ENCODE measurements around the gene NFYA. TPM values are rescaled to one million over a fixed set of nuclear protein-coding genes. Genes with fewer than 3 reads are reported as not detected.
A peak's percentile ranks its signal among the peaks of the same experiment; 100 is the strongest.
"Not testable (repeated sequence)": the region's sequence is repeated elsewhere in the genome, so short reads cannot be mapped to it uniquely, and the experiment has no call there.

The NFYA gene
- total RNA-seq, 1 donor from 2014 or later, result 47.9 TPM

- Mint-ChIP-seq H3K36me3 (peaks cover 32% of the 10 kb centered on the region), H3K4me1 (no peaks in the 10 kb centered on the region), H3K9me3 (no peaks in the 10 kb centered on the region), H3K4me3 (no peak overlapping the region), H3K27ac (no peak overlapping the region), H3K27me3 (ENCODE audit: insufficient read depth, low read depth) (no peaks in the 10 kb centered on the region)
- no peak overlapping the region for H3K4me3 ChIP-seq
- H3K27me3 ChIP-seq, result no peaks in the 10 kb centered on the region
- no peaks in the 10 kb centered on the region for H3K79me2 ChIP-seq (ENCODE audit: low read depth)
- DNase-seq (ENCODE audit: low spot score), result peak; percentile 57
- H3F3A ChIP-seq (ENCODE audit: low read depth), result peaks cover 16% of the 10 kb centered on the region
- H3K9ac ChIP-seq, result no peak overlapping the region
- no peak overlapping the region for H3K27ac ChIP-seq
- no peaks in the 10 kb centered on the region for H3K9me3 ChIP-seq (ENCODE audit: low read depth)
- no peaks in the 10 kb centered on the region for H3K4me1 ChIP-seq
- no peak overlapping the region for H3K4me2 ChIP-seq
- H4K20me1 ChIP-seq (ENCODE audit: low read depth), result peaks cover 3% of the 10 kb centered on the region
- H2AFZ ChIP-seq (replicated peaks), result no peak overlapping the region
- H3K36me3 ChIP-seq, result peaks cover 21% of the 10 kb centered on the region
- TF ChIP-seq EZH2 (IDR thresholded peaks at IDR 0.05) (no peak), CTCF (IDR thresholded peaks at IDR 0.05) (no peak), EZH2phosphoT487 (IDR thresholded peaks at IDR 0.05) (no peak)
These were observed 28.1 kb downstream of the NFYA start for GRCh38 chr6:41100871-41101287.

DNA sequence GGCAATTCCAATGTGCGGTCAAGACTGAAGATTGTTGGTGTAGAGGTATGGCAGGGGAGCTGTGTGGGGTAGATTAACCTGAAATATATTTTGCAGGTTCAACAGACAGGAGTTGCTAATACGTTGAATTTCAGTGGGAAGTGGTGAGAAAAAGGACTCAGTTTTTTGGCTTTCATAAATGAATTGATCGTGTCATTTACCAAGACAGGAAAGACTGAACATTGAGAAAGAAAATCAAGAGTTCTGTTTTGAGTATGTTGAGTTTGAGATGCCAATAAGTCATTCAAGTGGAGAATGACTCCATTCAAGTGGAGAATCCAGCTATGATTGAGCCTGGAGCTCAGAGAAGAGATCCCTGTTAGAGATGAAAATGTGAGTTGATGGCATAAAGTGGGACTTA is 31.1 kb downstream of the NFYA start:
- no peak for DNase-seq (ENCODE audit: low spot score)
- H3K27ac Mint-ChIP-seq, result no peak overlapping the region
- H3K9me3 Mint-ChIP-seq, result no peaks in the 10 kb centered on the region
- H3K27me3 Mint-ChIP-seq (ENCODE audit: insufficient read depth, low read depth), result no peaks in the 10 kb centered on the region
- Histone ChIP-seq H3K4me3 (no peak overlapping the region), H3K27me3 (no peaks in the 10 kb centered on the region), H4K20me1 (ENCODE audit: low read depth) (peaks cover under 1% of the 10 kb centered on the region), H3K27ac (no peak overlapping the region), H3K4me2 (no peak overlapping the region), H3K4me1 (no peaks in the 10 kb centered on the region), H3F3A (ENCODE audit: low read depth) (peaks cover 16% of the 10 kb centered on the region), H2AFZ (replicated peaks) (no peak overlapping the region), H3K36me3 (peaks cover 13% of the 10 kb centered on the region), H3K9ac (no peak overlapping the region), H3K79me2 (ENCODE audit: low read depth) (no peaks in the 10 kb centered on the region), H3K9me3 (ENCODE audit: low read depth) (no peaks in the 10 kb centered on the region)
- TF ChIP-seq EZH2 (IDR thresholded peaks at IDR 0.05), result no peak
- no peak for TF ChIP-seq CTCF (IDR thresholded peaks at IDR 0.05)
- TF ChIP-seq EZH2phosphoT487 (IDR thresholded peaks at IDR 0.05), result no peak
- peaks cover 12% of the 10 kb centered on the region for H3K36me3 Mint-ChIP-seq
- no peaks in the 10 kb centered on the region for H3K4me1 Mint-ChIP-seq
- H3K4me3 Mint-ChIP-seq, result no peak overlapping the region

GRCh38 chr6:41111017-41111416 is 38.2 kb downstream of the NFYA start:
- no peak for DNase-seq (ENCODE audit: low spot score)
- H3F3A ChIP-seq (ENCODE audit: low read depth), result no peaks in the 10 kb centered on the region
- no peak for TF ChIP-seq CTCF (IDR thresholded peaks at IDR 0.05)
- no peak for TF ChIP-seq EZH2phosphoT487 (IDR thresholded peaks at IDR 0.05)
- TF ChIP-seq EZH2 (IDR thresholded peaks at IDR 0.05), result no peak
- H3K9ac ChIP-seq, result no peak overlapping the region
- no peaks in the 10 kb centered on the region for H3K27me3 ChIP-seq
- Mint-ChIP-seq H3K4me3 (no peak overlapping the region), H3K27me3 (ENCODE audit: insufficient read depth, low read depth) (peaks cover 2% of the 10 kb centered on the region), H3K36me3 (no peaks in the 10 kb centered on the region), H3K4me1 (no peaks in the 10 kb centered on the region), H3K27ac (no peak overlapping the region), H3K9me3 (no peaks in the 10 kb centered on the region)
- H3K4me1 ChIP-seq, result no peaks in the 10 kb centered on the region
- no peaks in the 10 kb centered on the region for H3K36me3 ChIP-seq
- no peak overlapping the region for H3K4me2 ChIP-seq
- H3K79me2 ChIP-seq (ENCODE audit: low read depth), result no peaks in the 10 kb centered on the region
- no peaks in the 10 kb centered on the region for H3K9me3 ChIP-seq (ENCODE audit: low read depth)
- no peak overlapping the region for H3K4me3 ChIP-seq
- no peaks in the 10 kb centered on the region for H4K20me1 ChIP-seq (ENCODE audit: low read depth)
- no peak overlapping the region for H2AFZ ChIP-seq (replicated peaks)
- no peak overlapping the region for H3K27ac ChIP-seq

DNA sequence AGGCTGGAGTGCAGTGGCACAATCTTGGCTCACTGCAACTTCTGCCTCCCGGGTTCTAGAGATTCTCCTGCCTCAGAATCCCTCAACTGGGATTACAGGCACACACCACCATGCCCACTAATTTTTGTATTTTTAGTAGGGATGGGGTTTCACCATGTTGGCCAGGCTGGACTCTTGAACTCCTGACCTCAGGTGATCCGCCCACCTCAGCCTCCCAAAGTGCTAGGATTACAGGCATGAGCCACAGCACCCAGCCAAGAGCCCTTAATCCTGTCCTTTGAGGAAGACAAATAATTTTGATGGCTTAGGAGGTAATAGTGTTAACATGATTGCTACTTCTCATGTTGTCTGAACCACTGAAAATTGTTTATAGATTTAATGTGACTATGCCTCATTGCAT is 42.3 kb downstream of the NFYA start:
- H3K27ac ChIP-seq; H3K36me3 ChIP-seq; H3K27me3 ChIP-seq; H3K27ac Mint-ChIP-seq; H3K4me1 Mint-ChIP-seq; H3K27me3 Mint-ChIP-seq (ENCODE audit: insufficient read depth, low read depth); H3K4me3 ChIP-seq; DNase-seq (ENCODE audit: low spot score); H3K9me3 Mint-ChIP-seq; H3K79me2 ChIP-seq (ENCODE audit: low read depth); H3K4me3 Mint-ChIP-seq; H3K4me1 ChIP-seq; H3K4me2 ChIP-seq; H3F3A ChIP-seq (ENCODE audit: low read depth); H4K20me1 ChIP-seq (ENCODE audit: low read depth); H3K9me3 ChIP-seq (ENCODE audit: low read depth); H3K9ac ChIP-seq; H3K36me3 Mint-ChIP-seq; H2AFZ ChIP-seq (replicated peaks): not testable (repeated sequence)
